ENCODE data around the gene FGF3.

Gene FGF3

GRCh38 chr11:69823641-69824265 lies 4.5 kb upstream of the FGF3 start:
- Mint-ChIP-seq H3K27ac (no peak overlapping the region), H3K36me3 (no peaks in the 10 kb centered on the region), H3K9me3 (no peaks in the 10 kb centered on the region), H3K4me1 (peaks cover 2% of the 10 kb centered on the region), H3K4me3 (no peak overlapping the region), H3K27me3 (peaks cover 12% of the 10 kb centered on the region)
- no peak for ATAC-seq (ENCODE audit: low read depth)
- DNase-seq (ENCODE audit: low spot score in 2 of 2): no peak

- Mint-ChIP-seq H3K36me3 (no peaks in the 10 kb centered on the region), H3K4me3 (no peak overlapping the region), H3K27ac (no peak overlapping the region), H3K4me1 (peaks cover 2% of the 10 kb centered on the region), H3K9me3 (no peaks in the 10 kb centered on the region), H3K27me3 (peaks cover 12% of the 10 kb centered on the region)
- DNase-seq (ENCODE audit: low spot score in 2 of 2) (no peak), ATAC-seq (ENCODE audit: low read depth) (no peak)
Observed at GRCh38 chr11:69822676-69823494, 3.7 kb upstream of the FGF3 start.

GRCh38 chr11:69821511-69822040 lies 2.4 kb upstream of the FGF3 start:
- DNase-seq (ENCODE audit: low spot score in 2 of 2) (no peak), ATAC-seq (ENCODE audit: low read depth) (no peak)
- Mint-ChIP-seq H3K36me3 (no peaks in the 10 kb centered on the region), H3K27ac (no peak overlapping the region), H3K4me1 (peaks cover 2% of the 10 kb centered on the region), H3K27me3 (peaks cover 12% of the 10 kb centered on the region), H3K9me3 (no peaks in the 10 kb centered on the region), H3K4me3 (no peak overlapping the region)

- Mint-ChIP-seq H3K4me1 (peaks cover 2% of the 10 kb centered on the region), H3K4me3 (no peak overlapping the region), H3K36me3 (no peaks in the 10 kb centered on the region), H3K9me3 (no peaks in the 10 kb centered on the region), H3K27ac (no peak overlapping the region), H3K27me3 (peaks cover 15% of the 10 kb centered on the region)
- DNase-seq (ENCODE audit: low spot score in 2 of 2): no peak
- no peak for ATAC-seq (ENCODE audit: low read depth)
Observed at GRCh38 chr11:69820441-69820840, 1.2 kb upstream of the FGF3 start.

DNA sequence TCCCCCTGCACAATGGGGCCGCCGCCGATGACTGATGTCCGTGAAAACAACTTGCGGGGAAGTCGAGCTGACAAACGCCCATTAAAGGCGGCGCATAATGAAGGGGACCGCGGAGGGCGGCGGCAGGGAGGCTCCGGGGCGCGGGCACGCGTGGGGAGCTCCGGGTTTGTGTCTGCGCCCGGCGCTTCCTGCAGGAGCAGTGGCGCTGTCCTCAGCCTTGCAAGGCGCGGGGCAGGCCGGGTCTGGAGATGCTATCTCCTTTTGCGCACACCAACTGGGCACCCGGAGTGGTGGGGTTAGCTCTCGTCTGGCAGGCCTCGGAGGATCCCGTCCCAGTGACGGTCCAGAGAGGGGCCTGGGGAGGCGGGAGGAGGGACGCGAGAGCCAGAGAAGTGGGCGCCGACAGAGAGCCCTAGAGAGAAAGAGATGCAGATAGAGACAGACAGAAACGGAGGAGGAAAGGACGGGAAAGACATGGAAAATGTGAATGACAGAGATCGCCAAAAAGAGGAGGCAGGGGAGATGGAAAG lies 390 bp upstream of the FGF3 start:
- ATAC-seq (ENCODE audit: low read depth) (no peak), DNase-seq (ENCODE audit: low spot score in 2 of 2) (no peak)
- H3K9me3 Mint-ChIP-seq: no peaks in the 10 kb centered on the region
- no peak overlapping the region for H3K4me3 Mint-ChIP-seq
- H3K36me3 Mint-ChIP-seq: no peaks in the 10 kb centered on the region
- H3K27me3 Mint-ChIP-seq: peaks cover 22% of the 10 kb centered on the region
- peaks cover 2% of the 10 kb centered on the region for H3K4me1 Mint-ChIP-seq
- no peak overlapping the region for H3K27ac Mint-ChIP-seq

DNA sequence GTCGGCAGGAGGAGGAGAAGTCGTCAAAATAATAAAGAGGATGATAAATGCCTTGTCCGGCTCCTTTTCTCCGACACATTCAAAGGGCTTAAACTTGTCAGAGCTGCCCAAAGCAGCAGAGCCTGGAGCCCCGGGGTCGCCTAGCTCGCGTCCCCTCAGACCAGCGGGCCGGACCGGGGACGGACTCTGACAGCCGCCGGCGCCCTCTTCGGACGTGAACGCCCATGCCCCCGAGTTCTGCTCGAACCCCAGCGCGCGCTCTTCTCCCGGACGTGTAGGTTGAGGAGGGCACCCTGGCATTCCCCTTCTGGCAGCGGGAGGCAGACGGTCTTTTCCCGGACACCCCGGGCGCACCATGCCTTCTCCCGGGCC lies 999 bp downstream of the FGF3 start:
- ATAC-seq (ENCODE audit: low read depth) (no peak), DNase-seq (ENCODE audit: low spot score in 2 of 2) (no peak)
- H3K27ac Mint-ChIP-seq: no peak overlapping the region
- H3K4me3 Mint-ChIP-seq: no peak overlapping the region
- peaks cover 29% of the 10 kb centered on the region for H3K27me3 Mint-ChIP-seq
- H3K9me3 Mint-ChIP-seq: peaks cover 4% of the 10 kb centered on the region
- H3K36me3 Mint-ChIP-seq: peaks cover 2% of the 10 kb centered on the region
- H3K4me1 Mint-ChIP-seq: peaks cover 7% of the 10 kb centered on the region

- no peak for DNase-seq (ENCODE audit: low spot score in 2 of 2)
Observed at GRCh38 chr11:69817265-69818230, 1.7 kb downstream of the FGF3 start.

DNA sequence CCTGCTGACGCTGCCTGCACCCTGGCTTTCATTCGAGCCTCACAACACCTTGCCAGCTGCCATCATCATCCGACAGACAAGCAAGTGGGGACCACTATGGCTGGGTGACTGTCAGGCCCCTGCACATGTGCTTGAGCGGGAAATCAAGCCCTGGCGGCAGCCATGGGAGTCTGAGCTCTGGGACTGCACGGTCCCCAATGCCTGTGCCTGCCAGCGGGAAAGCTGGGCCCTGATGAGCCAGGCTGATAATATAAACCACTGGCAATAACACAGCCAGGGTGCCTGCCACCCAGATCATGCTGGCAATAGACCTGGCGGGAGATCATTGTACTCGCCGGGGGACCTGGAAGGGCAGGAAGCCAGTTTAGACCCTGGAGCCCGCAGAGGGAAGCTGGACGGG lies 2.5 kb downstream of the FGF3 start:
- H3K27me3 Mint-ChIP-seq: peaks cover 28% of the 10 kb centered on the region

More at GRCh38 chr11:69817265-69818230, 1.7 kb downstream of the FGF3 start:
- Mint-ChIP-seq H3K36me3 (peaks cover 2% of the 10 kb centered on the region), H3K4me1 (peaks cover 7% of the 10 kb centered on the region), H3K27me3 (peaks cover 28% of the 10 kb centered on the region), H3K27ac (no peak overlapping the region), H3K4me3 (no peak overlapping the region), H3K9me3 (peaks cover 4% of the 10 kb centered on the region)
- ATAC-seq (ENCODE audit: low read depth): no peak

DNA sequence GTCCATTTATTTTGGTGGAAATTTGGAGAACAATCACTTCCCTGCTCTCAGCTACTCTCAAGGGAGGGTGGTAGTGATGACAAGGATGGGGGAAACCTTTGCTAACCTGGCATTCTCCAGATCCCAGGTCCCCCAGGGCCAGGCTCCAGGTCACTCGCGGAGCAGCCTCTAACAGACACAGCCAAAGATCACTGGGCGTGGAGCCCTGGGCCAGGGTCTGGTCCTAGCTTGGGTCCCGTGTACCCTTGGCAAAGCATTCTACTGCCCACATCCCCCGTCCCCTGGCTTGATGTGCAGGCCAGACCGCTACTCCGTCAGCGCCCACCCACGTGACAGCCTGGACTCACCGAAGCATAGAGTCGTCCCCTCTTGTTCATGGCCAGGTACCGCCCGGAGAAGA lies 3.2 kb downstream of the FGF3 start:
- Mint-ChIP-seq H3K9me3 (peaks cover 4% of the 10 kb centered on the region), H3K4me3 (no peak overlapping the region), H3K27ac (no peak overlapping the region), H3K36me3 (peaks cover 2% of the 10 kb centered on the region), H3K27me3 (peaks cover 28% of the 10 kb centered on the region), H3K4me1 (peaks cover 7% of the 10 kb centered on the region)
- ATAC-seq (ENCODE audit: low read depth): no peak
- no peak for DNase-seq (ENCODE audit: low spot score in 2 of 2)

More for the DNA sequence above, 2.5 kb downstream of the FGF3 start:
- Mint-ChIP-seq H3K4me1 (peaks cover 7% of the 10 kb centered on the region), H3K9me3 (peaks cover 4% of the 10 kb centered on the region), H3K27ac (no peak overlapping the region), H3K4me3 (no peak overlapping the region), H3K36me3 (peaks cover 2% of the 10 kb centered on the region)
- ATAC-seq (ENCODE audit: low read depth) (no peak), DNase-seq (ENCODE audit: low spot score in 2 of 2) (no peak)

DNA sequence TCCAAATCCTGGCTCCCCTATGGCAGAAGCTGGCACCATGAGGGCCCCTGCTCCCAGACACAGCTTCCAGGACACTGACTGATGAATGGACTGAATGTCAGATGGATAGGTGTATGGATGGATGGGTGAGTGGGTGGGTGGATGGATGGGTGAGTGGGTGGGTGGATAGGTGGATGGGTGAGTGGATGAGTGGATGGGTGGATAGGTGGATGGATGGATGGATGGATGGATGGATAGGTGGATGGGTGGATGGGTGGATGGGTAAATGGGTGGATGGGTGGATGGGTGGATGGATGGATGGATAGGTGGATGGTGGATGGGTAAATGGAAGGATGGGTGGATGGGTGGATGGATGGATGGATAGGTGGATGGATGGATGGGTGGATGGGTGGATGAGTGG lies 4.3 kb downstream of the FGF3 start:
- DNase-seq (ENCODE audit: low spot score in 2 of 2) (no peak), ATAC-seq (ENCODE audit: low read depth) (no peak)
- H3K27ac Mint-ChIP-seq: no peak overlapping the region
- peaks cover 27% of the 10 kb centered on the region for H3K27me3 Mint-ChIP-seq
- H3K4me1 Mint-ChIP-seq: peaks cover 7% of the 10 kb centered on the region
- H3K36me3 Mint-ChIP-seq: peaks cover 2% of the 10 kb centered on the region
- peaks cover 4% of the 10 kb centered on the region for H3K9me3 Mint-ChIP-seq
- no peak overlapping the region for H3K4me3 Mint-ChIP-seq

- peaks cover 4% of the 10 kb centered on the region for H3K9me3 Mint-ChIP-seq
- peaks cover 27% of the 10 kb centered on the region for H3K27me3 Mint-ChIP-seq
- H3K27ac Mint-ChIP-seq: no peak overlapping the region
- no peak overlapping the region for H3K4me3 Mint-ChIP-seq
- ATAC-seq (ENCODE audit: low read depth): no peak
- H3K36me3 Mint-ChIP-seq: peaks cover 2% of the 10 kb centered on the region
- peaks cover 5% of the 10 kb centered on the region for H3K4me1 Mint-ChIP-seq
- DNase-seq (ENCODE audit: low spot score in 2 of 2): no peak
Observed at GRCh38 chr11:69814411-69814810, 4.8 kb downstream of the FGF3 start.

DNA sequence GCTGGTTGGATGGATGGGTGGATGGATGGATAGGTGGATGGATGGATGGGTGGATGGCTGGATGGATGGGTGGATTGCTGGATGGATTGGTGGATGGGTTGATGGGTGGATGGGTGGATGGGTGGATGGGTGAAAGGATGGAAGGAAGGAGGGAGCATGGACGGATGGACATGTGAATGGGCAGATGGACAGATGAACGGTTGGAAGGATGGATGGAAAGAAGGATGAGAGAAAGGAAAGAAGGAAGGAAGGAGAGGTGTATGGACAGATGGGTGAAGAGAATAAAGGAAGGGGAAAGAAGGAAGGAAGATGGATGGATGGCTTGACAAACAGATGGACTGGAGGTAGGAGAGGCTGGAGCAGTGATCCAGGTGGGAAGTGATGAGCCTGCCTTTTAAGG lies 5.4 kb downstream of the FGF3 start:
- H3K4me3 Mint-ChIP-seq: no peak overlapping the region
- ATAC-seq (ENCODE audit: low read depth): no peak
- H3K36me3 Mint-ChIP-seq: peaks cover 2% of the 10 kb centered on the region
- DNase-seq (ENCODE audit: low spot score in 2 of 2): no peak
- peaks cover 28% of the 10 kb centered on the region for H3K27me3 Mint-ChIP-seq
- no peak overlapping the region for H3K27ac Mint-ChIP-seq
- peaks cover 4% of the 10 kb centered on the region for H3K9me3 Mint-ChIP-seq
- H3K4me1 Mint-ChIP-seq: peaks cover 5% of the 10 kb centered on the region

- no peak overlapping the region for H3K4me3 Mint-ChIP-seq
- H3K27me3 Mint-ChIP-seq: peaks cover 30% of the 10 kb centered on the region
- H3K36me3 Mint-ChIP-seq: peaks cover 2% of the 10 kb centered on the region
- ATAC-seq (ENCODE audit: low read depth) (no peak), DNase-seq (ENCODE audit: low spot score in 2 of 2) (no peak)
- peaks cover 5% of the 10 kb centered on the region for H3K4me1 Mint-ChIP-seq
- peaks cover 4% of the 10 kb centered on the region for H3K9me3 Mint-ChIP-seq
- H3K27ac Mint-ChIP-seq: no peak overlapping the region
Observed at GRCh38 chr11:69812946-69813345, 6.3 kb downstream of the FGF3 start.

Measured in memory B cell (primary cell).